A549 (cell line): Measurements from ENCODE around the gene CAMLG. TPM values are rescaled to one million over a fixed set of nuclear protein-coding genes. Genes with fewer than 3 reads are reported as not detected.

ENCODE experiments used
- ATAC-seq, 2 experiments: fragments of 200-7000 bp in 1 of 2; fragments of >200 bp in 1 of 2; cut with Nextera tagmentation in 1 of 2; cut with Tn5 transposase in 1 of 2; 3 replicates each; pipeline versions ENCODE4 v1.8.0 to v1.9.1; 2018 to 2020; ENCODE audit warnings: mild to moderate bottlenecking in 1 of 2, moderate library complexity in 1 of 2
- CTCF ChIA-PET: fragments of 300-600 bp; sonication (Branson Sonifier 250); formaldehyde crosslinking; extraction: SDS; loops from one replicate; lab custom pipeline; 2021; ENCODE audit warnings: antibody characterized with exemption, inconsistent platforms; lab: Yijun Ruan, JAX
- POLR2A ChIA-PET: fragments of 350-600 bp; formaldehyde crosslinking; extraction: SDS; loops from one replicate; lab custom pipeline; 2021; ENCODE audit warnings: antibody characterized with exemption, inconsistent platforms; lab: Yijun Ruan, JAX
- DNase-seq, 2 experiments: peaks; one replicate each; pipeline versions ENCODE4 v3.0.0 to v3.0.0-alpha.2; 2011 to 2016; ENCODE audit warnings: low read depth in 1 of 2, low spot score in 1 of 2
- FAIRE-seq: peaks from 2 replicates; lab custom pipeline; 2011; peaks lifted over from hg19 to GRCh38; lab: Jason Lieb, UNC
- H3K27ac ChIP-seq, 2 experiments: fragments of >200 bp; sonication (Bioruptor Twin); formaldehyde crosslinking; 3 replicates each; pipeline ENCODE4 v1.5.1; 2016 to 2017
- H3K4me1 ChIP-seq: fragments of >200 bp; sonication (Bioruptor Twin); formaldehyde crosslinking; 3 replicates; pipeline ENCODE4 v1.6.1; 2016
- H3K4me2 ChIP-seq: fragments of >200 bp; sonication (Bioruptor Twin); formaldehyde crosslinking; 3 replicates; pipeline ENCODE4 v1.6.1; 2016
- H3K4me3 ChIP-seq: fragments of >200 bp; sonication (Bioruptor Twin); formaldehyde crosslinking; 3 replicates; pipeline ENCODE4 v1.5.1; 2016
- H3K9me3 ChIP-seq: fragments of >200 bp; sonication (Bioruptor Twin); formaldehyde crosslinking; 3 replicates; pipeline ENCODE4 v1.6.1; 2016
- BHLHE40 ChIP-seq: IDR thresholded peaks from 2 replicates; pipeline ENCODE4 v1.6.1; 2012; ENCODE audit warnings: low read depth, low read length, inconsistent platforms
- CBX8 ChIP-seq: fragments of 200-600 bp; sonication (generic); IDR thresholded peaks from 2 replicates; pipeline ENCODE4 v1.6.1; 2016
- CHD2 ChIP-seq: fragments of 150-350 bp; IDR thresholded peaks from 2 replicates; pipeline ENCODE4 v1.6.1; 2014; ENCODE audit warnings: low read length; ENCODE audit not compliant: partially characterized antibody
- CTCF ChIP-seq: fragments of >200 bp; sonication (Bioruptor Twin); formaldehyde crosslinking; IDR thresholded peaks from 3 replicates; pipeline ENCODE4 v1.5.1; 2016
- FOSB ChIP-seq: fragments of 250-450 bp; sonication (Bioruptor Pico); IDR thresholded peaks from 2 replicates; pipeline ENCODE4 v1.5.0; 2020; ENCODE audit warnings: mild to moderate bottlenecking, moderate library complexity
- FOSL2 ChIP-seq, 2 experiments: fragments of 450-650 bp in 1 of 2; fragments of >200 bp in 1 of 2; sonication (Bioruptor Twin) in 1 of 2; formaldehyde crosslinking; IDR thresholded peaks; 2 replicates each; pipeline versions ENCODE4 v1.5.0 to v1.6.1; 2016 to 2020; ENCODE audit warnings: mild to moderate bottlenecking in 1 of 2, moderate library complexity in 1 of 2
- HDAC2 ChIP-seq: fragments of 200-600 bp; sonication (generic); IDR thresholded peaks from 2 replicates; pipeline ENCODE4 v1.6.1; 2016
- HES2 ChIP-seq: fragments of >200 bp; sonication (Bioruptor Twin); formaldehyde crosslinking; IDR thresholded peaks from 2 replicates; pipeline ENCODE4 v1.6.1; 2016
- HEYL ChIP-seq: fragments of 250-450 bp; sonication (Bioruptor Pico); IDR thresholded peaks from 2 replicates; pipeline ENCODE4 v1.8.0; 2021; ENCODE audit warnings: mild to moderate bottlenecking, moderate library complexity
- HOXA7 ChIP-seq: fragments of 250-450 bp; sonication (Bioruptor Pico); IDR thresholded peaks from 2 replicates; pipeline ENCODE4 v1.5.0; 2020; ENCODE audit warnings: mild to moderate bottlenecking, moderate library complexity
- JUN ChIP-seq, 2 experiments: fragments of >200 bp; sonication (Bioruptor Twin); formaldehyde crosslinking; IDR thresholded peaks; 2 replicates in 1 of 2; 3 replicates in 1 of 2; pipeline ENCODE4 v1.6.1; 2016 to 2017
- JUNB ChIP-seq: fragments of >200 bp; sonication (Bioruptor Twin); formaldehyde crosslinking; IDR thresholded peaks from 2 replicates; pipeline ENCODE4 v1.6.1; 2016
- KDM1A ChIP-seq: fragments of 200-600 bp; sonication (generic); IDR thresholded peaks from 2 replicates; pipeline ENCODE4 v1.6.1; 2016; ENCODE audit warnings: low read depth, mild to moderate bottlenecking
- MAFK ChIP-seq: fragments of 450-650 bp; IDR thresholded peaks from 2 replicates; pipeline ENCODE4 v1.6.1; 2014; ENCODE audit not compliant: partially characterized antibody
- MYC ChIP-seq: IDR thresholded peaks from 2 replicates; pipeline ENCODE4 v1.6.1; 2012; ENCODE audit warnings: mild to moderate bottlenecking, inconsistent platforms, low read length, improper control_type of control experiment, borderline replicate concordance
- NFE2L2 ChIP-seq: fragments of 150-350 bp; conservative IDR thresholded peaks from 2 replicates; pipeline ENCODE4 v1.6.1; 2014; ENCODE audit warnings: low read length
- RAD21 ChIP-seq, 2 experiments: fragments of >200 bp in 1 of 2; sonication (Bioruptor Twin) in 1 of 2; formaldehyde crosslinking in 1 of 2; IDR thresholded peaks in 1 of 2; conservative IDR thresholded peaks in 1 of 2; 2 replicates in 1 of 2; 3 replicates in 1 of 2; pipeline ENCODE4 v1.6.1; 2012 to 2018; ENCODE audit warnings: inconsistent platforms in 1 of 2
- RARB ChIP-seq: fragments of 250-450 bp; sonication (Bioruptor Pico); IDR thresholded peaks from 2 replicates; pipeline ENCODE4 v1.8.0; 2021; ENCODE audit warnings: mild to moderate bottlenecking, moderate library complexity
- RFX5 ChIP-seq: fragments of 450-650 bp; IDR thresholded peaks from 2 replicates; pipeline ENCODE4 v1.7.1; 2014; ENCODE audit warnings: antibody characterized with exemption, mild to moderate bottlenecking, moderate library complexity
- SMC3 ChIP-seq: fragments of >200 bp; sonication (Bioruptor Twin); formaldehyde crosslinking; IDR thresholded peaks from 3 replicates; pipeline ENCODE4 v1.6.1; 2018; ENCODE audit warnings: inconsistent platforms
- SREBF2 ChIP-seq: fragments of 450-650 bp; IDR thresholded peaks from 2 replicates; pipeline ENCODE4 v1.6.1; 2014; ENCODE audit warnings: mild to moderate bottlenecking, moderate library complexity
- TFCP2L1 ChIP-seq: fragments of 250-450 bp; sonication (Bioruptor Pico); IDR thresholded peaks from 2 replicates; pipeline ENCODE4 v1.5.0; 2021; ENCODE audit warnings: mild to moderate bottlenecking
- TP53 ChIP-seq: fragments of 250-450 bp; sonication (Bioruptor Pico); IDR thresholded peaks from 2 replicates; pipeline ENCODE4 v1.5.0; 2021; ENCODE audit warnings: mild to moderate bottlenecking, moderate library complexity
- USF2 ChIP-seq: fragments of 450-650 bp; IDR thresholded peaks from 2 replicates; pipeline ENCODE4 v1.6.1; 2014; ENCODE audit warnings: antibody characterized with exemption
- ZSCAN20 ChIP-seq: fragments of 250-450 bp; sonication (Bioruptor Pico); IDR thresholded peaks from 2 replicates; pipeline ENCODE4 v1.8.0; 2022; ENCODE audit warnings: mild to moderate bottlenecking, moderate library complexity
- WGBS: methylation state at CpG from one replicate; pipeline ENCODE4 v1.1.6; 2017; ENCODE audit errors: missing lambda C conversion rate; 5-methylcytosine and 5-hydroxymethylcytosine counted together
- polyA plus RNA-seq, 4 experiments: library from polyadenylated mRNA; depleted of rRNA in 3 of 4; stranded (reverse); fragments of >200 nt; fragmentation: RNase III in 1 of 4; extraction: RNeasy Plus Mini Kit Qiagen cat#74134 plus additional on column Dnase treatment in 1 of 4; gene quantifications; 2 replicates in 3 of 4; 3 replicates in 1 of 4; pipeline ENCODE4 v1.2.3, GENCODE V29; 2011 to 2017

CAMLG gene
- polyA plus RNA-seq, 2 of the 4 experiments (the other 2 are of a cell fraction): 23.8 to 26.2 TPM

- Histone ChIP-seq H3K27ac (no peak overlapping the region), H3K4me1 (no peaks in the 10 kb centered on the region), H3K9me3 (no peaks in the 10 kb centered on the region)
- no peak for FAIRE-seq
- WGBS: 72% methylated on average over 4 of the region's 4 CpGs
- TF ChIP-seq HEYL (CRISPR knock-in tag): no peak
- 0 out of 3 replicates have a peak, but pooled peaks have one; percentile 17 for TF ChIP-seq SMC3
- TF ChIP-seq CHD2: no peak
- no peak for TF ChIP-seq HOXA7 (CRISPR knock-in tag)
- TF ChIP-seq CTCF: peak; percentile 16; the same call in 1 of the 3 replicates
- TF ChIP-seq KDM1A: no peak
- TF ChIP-seq HDAC2: no peak
- no peak for TF ChIP-seq CBX8
- no peak for TF ChIP-seq JUN (IDR thresholded peaks at IDR 0.05)
- peak in 1 of 2 experiments; percentile 18; a peak in 1 of 5 replicates for TF ChIP-seq RAD21 (conservative IDR thresholded peaks at IDR 0.05 in 1 of 2, IDR thresholded peaks at IDR 0.05 in 1 of 2)
- TF ChIP-seq, all 56 proteins: peak for 3
- H3K4me2 ChIP-seq: no peak overlapping the region
- CTCF ChIA-PET: interaction anchor here (0.6 to 1.3 kb wide), 7 partner anchors 9 to 121 kb away, joined by 3 to 4 read pairs (median 3); partner anchors contain the start of gene PCBD2
- DNase-seq (peak in 1 of 2 experiments; percentile 13), ATAC-seq (peak in 1 of 2 experiments; percentile 55; a peak in 2 of 6 replicates)
- POLR2A ChIA-PET: interaction anchor here (0.9 to 1.0 kb wide), 2 partner anchors 61 to 120 kb away, joined by 3 read pairs; partner anchors contain the start of gene C5orf24
- no peak overlapping the region for H3K4me3 ChIP-seq
Observed at GRCh38 chr5:134784241-134784920, 46.0 kb downstream of the CAMLG start.

GRCh38 chr5:134784946-134785620 is 46.7 kb downstream of the CAMLG start:
- Histone ChIP-seq H3K9me3 (no peaks in the 10 kb centered on the region), H3K27ac (no peak overlapping the region), H3K4me2 (no peak overlapping the region), H3K4me1 (no peaks in the 10 kb centered on the region), H3K4me3 (no peak overlapping the region)
- ATAC-seq: no peak; a peak in 1 of 6 replicates
- WGBS: 85% methylated on average over 3 of the region's 3 CpGs
- ChIA-PET POLR2A (interaction anchor here (0.9 to 1.0 kb wide), 2 partner anchors 60 to 119 kb away, joined by 3 read pairs; partner anchors contain the start of gene C5orf24), CTCF (interaction anchor here (0.6 to 1.3 kb wide), 5 partner anchors 8 to 120 kb away, joined by 3 to 4 read pairs (median 3); partner anchors contain the start of gene PCBD2)
- TF ChIP-seq FOSL2 (IDR thresholded peaks at IDR 0.05) (no peak), FOSL2 (CRISPR knock-in tag; IDR thresholded peaks at IDR 0.05) (no peak), ZSCAN20 (CRISPR knock-in tag) (no peak), CBX8 (no peak), BHLHE40 (no peak), MYC (no peak), JUNB (no peak), TFCP2L1 (CRISPR knock-in tag) (no peak), FOSB (CRISPR knock-in tag) (no peak), MAFK (no peak), NFE2L2 (no peak), USF2 (no peak), HES2 (no peak), TP53 (no peak), SREBF2 (no peak), SMC3 (no peak), RFX5 (no peak), RARB (CRISPR knock-in tag) (no peak), CHD2 (no peak)
- FAIRE-seq: no peak
- DNase-seq: no peak
